ENCODE results near the gene LMNB1.
A peak's percentile ranks its signal among the peaks of the same experiment; 100 is the strongest.
"Not testable (repeated sequence)": the region's sequence is repeated elsewhere in the genome, so short reads cannot be mapped to it uniquely, and the experiment has no call there.

LMNB1 gene

GRCh38 chr5:126776499-126777256 is at the start of gene LMNB1:
Gene LMNB1, plus strand, starts transcription at chr5:126777136. Its CDS starts 373 bp downstream, at chr5:126777509.
- DNase-seq (ENCODE audit: low spot score) = peak; percentile 84

GRCh38 chr5:126732716-126733115 is 44.2 kb upstream of the LMNB1 start:
- no peak for DNase-seq (ENCODE audit: low spot score)

GRCh38 chr5:126734573-126734972 is 42.4 kb upstream of the LMNB1 start:
- DNase-seq (ENCODE audit: low spot score) = not testable (repeated sequence)

- DNase-seq (ENCODE audit: low spot score) = no peak
Observed at GRCh38 chr5:126736141-126736540, 40.8 kb upstream of the LMNB1 start.

- no peak for DNase-seq (ENCODE audit: low spot score)
Observed at GRCh38 chr5:126741361-126741760, 35.6 kb upstream of the LMNB1 start.

- no peak for DNase-seq (ENCODE audit: low spot score)
Observed at GRCh38 chr5:126742425-126742824, 34.5 kb upstream of the LMNB1 start.

- no peak for DNase-seq (ENCODE audit: low spot score)
Observed at GRCh38 chr5:126744836-126745235, 32.1 kb upstream of the LMNB1 start.

GRCh38 chr5:126745259-126745992 is 31.5 kb upstream of the LMNB1 start:
- DNase-seq (ENCODE audit: low spot score) = no peak

GRCh38 chr5:126746290-126746689 is 30.6 kb upstream of the LMNB1 start:
- DNase-seq (ENCODE audit: low spot score) = no peak

- DNase-seq (ENCODE audit: low spot score) = no peak
Observed at GRCh38 chr5:126752081-126752785, 24.7 kb upstream of the LMNB1 start.

GRCh38 chr5:126753227-126753626 is 23.7 kb upstream of the LMNB1 start:
- DNase-seq (ENCODE audit: low spot score) = no peak

- DNase-seq (ENCODE audit: low spot score) = no peak
Observed at GRCh38 chr5:126754609-126755008, 22.3 kb upstream of the LMNB1 start.

- DNase-seq (ENCODE audit: low spot score) = no peak
Observed at GRCh38 chr5:126755593-126755992, 21.3 kb upstream of the LMNB1 start.

- no peak for DNase-seq (ENCODE audit: low spot score)
Observed at GRCh38 chr5:126757713-126758357, 19.1 kb upstream of the LMNB1 start.

- DNase-seq (ENCODE audit: low spot score) = no peak
Observed at GRCh38 chr5:126763371-126763770, 13.6 kb upstream of the LMNB1 start.

- no peak for DNase-seq (ENCODE audit: low spot score)
Observed at GRCh38 chr5:126769703-126770102, 7.2 kb upstream of the LMNB1 start.

- DNase-seq (ENCODE audit: low spot score) = not testable (repeated sequence)
Observed at GRCh38 chr5:126773536-126773935, 3.4 kb upstream of the LMNB1 start.

- DNase-seq (ENCODE audit: low spot score) = not testable (repeated sequence)
Observed at GRCh38 chr5:126774595-126774994, 2.3 kb upstream of the LMNB1 start.

- peak; percentile 49 for DNase-seq (ENCODE audit: low spot score)
Observed at GRCh38 chr5:126777257-126777974, 480 bp downstream of the LMNB1 start.

GRCh38 chr5:126777975-126778674 is 1.2 kb downstream of the LMNB1 start:
- peak; percentile 92 for DNase-seq (ENCODE audit: low spot score)

Measured in kidney capillary endothelial cell (primary cell).